ENCODE measurements around the gene DENND1A. TPM values are rescaled to one million over a fixed set of nuclear protein-coding genes. Genes with fewer than 3 reads are reported as not detected.
A peak's percentile ranks its signal among the peaks of the same experiment; 100 is the strongest.
"Not testable (repeated sequence)": the region's sequence is repeated elsewhere in the genome, so short reads cannot be mapped to it uniquely, and the experiment has no call there.

DENND1A gene
- polyA plus RNA-seq, 1 donor = 24.5 TPM

GRCh38 chr9:123947326-123947725 is 17.4 kb upstream of the DENND1A start:
- DNase-seq = no peak

DNA sequence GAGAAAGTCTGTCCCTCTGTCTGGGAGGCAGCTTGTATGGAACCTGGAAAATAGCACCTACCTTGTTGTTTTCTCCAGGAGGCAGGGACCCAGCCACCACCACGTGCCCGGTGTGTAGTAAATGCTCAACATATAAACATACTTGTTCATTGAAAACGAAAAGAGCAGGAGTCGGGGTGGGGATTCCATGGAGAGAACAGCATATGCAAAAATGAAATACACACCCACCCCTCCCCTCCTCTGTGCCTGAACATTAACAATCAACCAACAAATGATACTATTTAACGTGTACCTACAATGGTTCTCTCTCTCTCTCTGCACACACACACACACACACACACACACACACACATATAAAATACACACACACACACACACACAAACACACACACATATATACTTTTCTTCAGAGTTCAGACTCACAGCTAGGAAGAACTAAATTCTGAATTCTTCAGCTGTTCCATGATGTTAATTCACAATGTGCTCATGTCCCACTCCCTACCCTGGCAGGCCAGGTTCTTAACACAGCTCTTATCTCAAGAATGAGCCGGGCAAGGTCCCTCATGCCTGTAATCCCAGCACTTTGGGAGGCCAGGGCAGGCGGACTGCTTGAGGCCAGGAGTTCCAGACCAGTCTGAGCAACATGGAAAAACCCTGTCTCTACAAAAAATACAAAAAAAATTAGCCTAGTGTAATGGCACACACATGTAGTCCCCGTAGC is 16.3 kb upstream of the DENND1A start:
- DNase-seq = no peak

DNA sequence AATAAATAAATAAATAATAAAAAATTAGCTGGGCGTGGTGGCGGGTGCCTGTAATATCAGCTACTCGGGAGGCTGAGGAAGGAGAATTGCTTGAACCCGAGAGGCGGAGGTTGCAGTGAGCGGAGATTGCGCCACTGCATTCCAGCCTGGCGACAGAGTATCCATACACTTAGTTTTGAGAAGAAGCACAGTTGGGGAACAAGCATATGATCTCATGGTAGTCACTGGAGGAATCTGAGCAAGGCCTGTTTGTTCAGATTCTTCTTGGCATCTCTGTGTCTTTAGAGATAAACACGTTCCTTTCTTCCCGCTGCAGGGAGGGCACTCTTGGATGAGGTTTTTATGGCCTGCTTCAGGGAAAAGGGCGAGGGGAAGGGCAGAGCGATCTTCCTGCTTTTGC is 15.6 kb upstream of the DENND1A start:
- DNase-seq = no peak

GRCh38 chr9:123944464-123944863 is 14.5 kb upstream of the DENND1A start:
- not testable (repeated sequence) for DNase-seq

GRCh38 chr9:123943671-123944070 is 13.7 kb upstream of the DENND1A start:
- no peak for DNase-seq

- no peak for DNase-seq
Observed at GRCh38 chr9:123942542-123942941, 12.6 kb upstream of the DENND1A start.

- DNase-seq = peak; percentile 25
Observed at GRCh38 chr9:123941524-123942070, 11.7 kb upstream of the DENND1A start.

- no peak for DNase-seq
Observed at GRCh38 chr9:123940721-123941523, 11.0 kb upstream of the DENND1A start.

- no peak for DNase-seq
Observed at GRCh38 chr9:123938401-123938800, 8.5 kb upstream of the DENND1A start.

GRCh38 chr9:123936575-123936974 is 6.6 kb upstream of the DENND1A start:
- DNase-seq = not testable (repeated sequence)

DNA sequence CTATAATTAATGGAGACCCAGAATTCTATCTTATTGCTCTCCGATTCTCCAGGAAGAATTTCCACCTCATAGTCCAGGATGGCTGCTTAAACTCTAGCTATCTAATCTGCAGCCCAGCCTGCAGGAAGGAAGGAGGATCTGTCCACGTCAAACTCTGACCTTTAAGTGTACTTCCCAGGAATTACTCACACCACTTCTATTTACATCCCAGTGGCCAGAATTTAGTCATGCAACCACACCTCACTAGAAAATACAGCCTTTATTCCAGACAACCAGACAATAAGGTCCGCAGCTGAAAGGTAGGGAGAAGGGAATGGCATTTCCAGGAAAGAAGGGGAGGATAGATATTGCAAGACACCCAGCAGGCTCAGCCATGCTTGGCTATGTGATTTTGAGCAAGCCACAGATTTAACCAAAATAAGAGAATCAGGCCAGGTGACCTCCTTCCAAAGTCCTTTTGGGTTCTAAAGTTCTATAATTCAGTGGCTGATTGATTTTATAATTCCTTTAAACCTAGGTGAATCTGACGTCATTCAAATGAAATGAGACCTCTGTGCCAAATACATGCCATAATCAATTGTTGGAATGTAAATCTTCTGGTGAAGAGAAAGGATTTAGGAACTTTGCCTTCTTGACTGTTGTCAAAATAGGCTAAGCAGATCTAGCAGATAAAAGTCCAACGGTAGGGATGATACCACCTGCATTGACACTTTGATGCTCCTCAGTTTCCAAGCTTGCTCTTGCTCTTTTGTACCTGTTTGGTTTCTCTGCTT is 3.7 kb upstream of the DENND1A start:
- no peak for DNase-seq

- peak; percentile 17 for DNase-seq
Observed at GRCh38 chr9:123929177-123929869, 603 bp downstream of the DENND1A start.

DNA sequence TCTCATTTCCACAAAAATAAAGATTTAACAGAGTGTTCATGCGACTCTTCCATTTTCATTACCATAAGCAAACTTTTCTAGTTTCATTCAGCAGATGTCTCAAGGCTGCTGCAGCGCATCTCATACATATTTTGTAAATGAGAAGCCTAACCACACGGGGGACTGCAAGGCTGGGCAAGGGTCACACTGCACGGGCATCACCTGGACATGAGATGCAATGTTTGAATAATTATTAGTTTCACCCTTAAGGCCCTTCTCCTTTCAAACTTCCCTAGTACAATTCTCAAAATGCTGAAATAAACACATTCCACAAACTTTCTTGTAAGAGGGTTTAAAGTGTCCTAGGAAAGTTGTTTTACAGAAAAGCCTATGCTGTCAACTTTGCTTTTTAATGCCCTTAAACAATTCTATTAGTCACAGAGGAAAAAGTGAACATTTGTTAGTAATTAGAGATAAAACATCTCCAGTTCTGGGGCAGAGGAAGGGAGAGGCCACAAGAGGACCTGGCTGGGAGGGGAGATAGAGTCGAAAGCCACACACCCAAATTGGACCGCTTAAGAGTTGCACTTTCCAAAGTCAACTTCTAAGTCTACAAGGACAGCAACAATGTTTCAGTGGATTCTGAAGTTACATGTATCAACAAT is 1.3 kb downstream of the DENND1A start:
- no peak for DNase-seq

DNA sequence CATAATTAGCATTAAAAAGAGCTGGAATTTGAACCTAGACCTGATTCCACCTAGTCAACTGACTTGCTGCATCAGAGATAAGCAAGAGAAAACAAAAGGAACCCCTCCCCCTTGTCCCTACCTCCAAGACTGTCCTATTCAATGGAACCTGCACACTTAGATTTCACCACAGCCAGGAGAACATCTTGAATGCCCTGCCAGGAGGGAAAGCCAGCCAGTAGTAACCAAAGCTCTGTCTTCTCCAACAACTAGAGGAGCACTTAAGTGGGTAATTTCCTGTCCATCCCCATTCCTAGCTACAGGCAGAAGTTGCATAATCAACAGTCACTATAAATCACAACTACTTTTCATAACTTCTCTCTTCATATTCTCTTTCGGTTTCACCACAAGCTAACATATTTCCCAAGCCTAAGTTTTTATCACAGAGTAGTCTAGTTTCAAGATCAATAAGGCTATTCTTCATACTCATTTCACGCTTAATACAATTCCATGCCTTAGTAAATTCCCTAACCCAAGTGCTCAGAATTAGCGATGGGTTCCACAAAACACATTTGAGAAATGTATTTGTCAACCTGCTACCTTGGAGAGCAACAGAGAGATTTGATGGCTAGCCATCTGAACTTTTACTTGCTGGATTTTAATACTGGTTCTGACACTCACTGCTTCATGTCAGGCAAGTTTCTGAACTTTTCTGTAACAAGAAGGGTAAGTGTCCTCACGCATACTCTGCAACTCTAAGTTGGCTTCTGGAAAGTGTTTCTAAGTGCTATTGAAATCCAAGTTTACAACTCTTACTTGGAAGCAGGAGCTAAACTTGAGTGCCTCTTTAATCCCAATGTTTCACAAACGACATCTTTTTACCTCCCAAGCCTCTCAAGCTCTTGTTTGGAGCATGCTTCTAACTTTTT is 2.0 kb downstream of the DENND1A start:
- no peak for DNase-seq

DNA sequence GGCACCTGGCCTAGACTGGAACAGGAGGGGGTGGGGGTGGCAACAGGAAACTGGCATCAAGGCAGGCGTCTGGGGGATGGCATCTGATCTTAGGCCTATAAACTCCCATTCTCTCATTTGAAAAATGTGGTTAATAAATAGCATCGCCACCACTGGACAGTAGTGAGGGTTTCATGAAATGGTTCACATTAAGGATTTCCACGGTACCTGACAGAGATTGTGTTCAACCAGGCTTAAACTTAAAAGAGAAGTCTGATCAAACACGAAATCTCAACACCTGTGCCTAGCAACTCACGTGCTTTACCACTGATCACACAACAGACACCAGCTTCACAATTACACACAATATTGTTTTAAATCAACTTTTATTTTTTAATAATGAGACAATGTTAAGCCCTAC is 3.0 kb downstream of the DENND1A start:
- DNase-seq = no peak

GRCh38 chr9:123925819-123926218 is 4.1 kb downstream of the DENND1A start:
- no peak for DNase-seq

- DNase-seq = no peak
Observed at GRCh38 chr9:123925161-123925560, 4.8 kb downstream of the DENND1A start.

DNA sequence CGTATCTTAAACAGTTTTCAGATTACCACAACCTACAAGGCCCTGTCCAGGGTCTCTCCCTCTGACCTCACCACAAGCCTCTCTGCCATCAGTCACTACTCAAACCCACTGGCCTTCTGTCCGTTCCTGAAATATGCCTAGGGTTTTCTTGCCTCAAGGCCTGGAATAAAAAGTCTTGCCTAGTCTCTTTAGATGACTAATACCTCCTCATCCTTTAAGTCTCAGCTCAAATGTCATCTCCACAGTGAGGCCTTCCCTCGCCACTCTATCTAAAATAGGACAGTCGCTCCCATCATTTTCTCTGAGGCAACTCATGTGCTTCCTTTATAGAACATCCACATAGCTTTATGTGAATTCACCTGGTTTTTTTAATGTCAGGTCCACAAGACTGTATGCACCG is 5.2 kb downstream of the DENND1A start:
- DNase-seq = no peak

- no peak for DNase-seq
Observed at GRCh38 chr9:123923884-123924283, 6.0 kb downstream of the DENND1A start.

GRCh38 chr9:123923377-123923776 is 6.5 kb downstream of the DENND1A start:
- DNase-seq = no peak

Data from left kidney (tissue), 2 donors.